GM19238 (cell line): ENCODE data around the gene ELFN2.
"Not testable (repeated sequence)": the region's sequence is repeated elsewhere in the genome, so short reads cannot be mapped to it uniquely, and the experiment has no call there.

Experiments
- DNase-seq: peaks from one replicate; pipeline ENCODE4 v3.0.0; 2011; ENCODE audit warnings: low spot score; ENCODE audit not compliant: insufficient read length

The ELFN2 gene

DNA sequence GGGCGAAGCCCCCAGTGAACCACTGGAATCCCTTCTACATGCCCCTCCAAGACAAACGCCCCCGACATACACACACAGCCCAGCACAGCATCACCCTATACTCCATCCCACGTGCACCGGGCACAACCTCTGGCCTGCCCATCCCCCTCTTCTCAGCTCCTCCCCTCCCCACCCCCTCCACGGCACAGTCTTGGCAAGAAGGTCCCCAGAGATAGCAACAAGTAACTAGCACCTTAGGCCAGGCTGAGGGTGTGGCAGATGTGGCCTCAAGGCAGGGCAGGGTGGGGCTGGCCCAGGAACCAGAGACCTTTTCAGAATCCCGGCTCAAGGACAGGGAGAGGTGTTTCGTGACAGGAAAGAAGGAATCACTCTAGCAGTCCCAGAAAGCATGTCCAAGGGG, 90.7 kb downstream of the ELFN2 start:
- DNase-seq: no peak

DNA sequence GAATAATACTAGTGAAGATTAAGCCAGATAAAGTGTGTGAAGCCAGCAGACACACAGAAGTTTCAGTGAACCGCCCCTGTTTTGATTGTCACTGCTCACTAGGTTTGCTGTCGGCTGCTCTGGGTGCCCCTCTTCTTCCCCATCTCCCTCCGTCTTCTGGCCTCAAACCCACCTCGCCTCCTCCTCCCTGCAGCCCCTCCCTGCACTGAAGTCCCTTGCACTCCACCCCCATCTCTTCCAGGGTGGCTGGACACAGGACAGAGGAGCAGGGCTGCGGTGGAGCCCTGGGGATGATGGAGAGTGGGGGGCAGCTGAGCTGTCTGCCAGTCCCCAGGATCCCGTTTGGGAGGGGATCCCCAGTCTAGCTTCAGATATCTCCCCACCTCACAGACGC, 91.5 kb downstream of the ELFN2 start:
- DNase-seq: no peak

- DNase-seq: no peak
Measured at GRCh38 chr22:37334859-37335805, 92.1 kb downstream of the ELFN2 start.

GRCh38 chr22:37334461-37334858, 92.8 kb downstream of the ELFN2 start:
- no peak for DNase-seq

- DNase-seq: no peak
Measured at GRCh38 chr22:37333724-37334460, 93.4 kb downstream of the ELFN2 start.

- no peak for DNase-seq
Measured at GRCh38 chr22:37331856-37332536, 95.3 kb downstream of the ELFN2 start.

GRCh38 chr22:37331034-37331428, 96.2 kb downstream of the ELFN2 start:
- no peak for DNase-seq

DNA sequence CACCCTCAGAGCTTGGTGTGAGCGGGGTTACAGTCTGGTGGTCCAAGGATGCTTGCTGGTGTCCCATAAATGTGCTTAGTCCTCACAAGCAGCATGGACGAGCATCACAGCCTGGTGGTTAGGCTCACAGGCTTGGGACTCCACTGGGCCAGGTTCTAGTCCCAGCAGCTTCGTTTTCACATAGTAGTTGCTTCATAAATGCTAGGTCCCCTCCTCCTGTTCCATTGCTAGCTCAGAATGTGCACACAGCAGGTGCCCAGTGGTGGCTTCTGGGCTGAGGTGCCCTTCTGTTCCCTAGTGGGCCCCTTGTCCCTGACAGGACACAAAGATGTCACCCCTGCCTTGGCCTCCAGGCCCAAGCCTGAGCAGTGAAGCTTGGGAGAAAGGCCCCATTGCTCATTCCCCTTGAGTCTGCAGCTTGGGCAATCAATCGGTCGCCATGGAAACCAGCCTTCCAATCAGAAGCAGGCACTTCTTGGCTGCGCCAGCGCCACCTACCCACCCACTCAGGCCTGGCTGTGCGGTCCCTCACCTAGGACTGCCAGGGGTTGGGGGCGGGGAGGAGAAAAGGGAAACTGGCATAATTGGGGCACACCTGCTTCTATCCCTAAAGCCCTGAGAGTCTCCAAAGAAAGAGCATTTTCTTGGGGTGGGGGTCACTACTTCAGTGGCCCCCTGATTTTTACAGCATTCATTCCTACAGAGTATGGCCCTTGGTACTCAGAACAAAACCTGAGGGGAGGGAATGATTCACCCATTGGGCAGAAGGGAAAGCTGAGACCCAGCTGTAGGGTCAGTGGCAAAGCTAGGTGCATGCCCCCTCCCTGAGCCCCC, 96.9 kb downstream of the ELFN2 start:
- no peak for DNase-seq

- no peak for DNase-seq
Measured at GRCh38 chr22:37329238-37330140, 97.8 kb downstream of the ELFN2 start.

DNA sequence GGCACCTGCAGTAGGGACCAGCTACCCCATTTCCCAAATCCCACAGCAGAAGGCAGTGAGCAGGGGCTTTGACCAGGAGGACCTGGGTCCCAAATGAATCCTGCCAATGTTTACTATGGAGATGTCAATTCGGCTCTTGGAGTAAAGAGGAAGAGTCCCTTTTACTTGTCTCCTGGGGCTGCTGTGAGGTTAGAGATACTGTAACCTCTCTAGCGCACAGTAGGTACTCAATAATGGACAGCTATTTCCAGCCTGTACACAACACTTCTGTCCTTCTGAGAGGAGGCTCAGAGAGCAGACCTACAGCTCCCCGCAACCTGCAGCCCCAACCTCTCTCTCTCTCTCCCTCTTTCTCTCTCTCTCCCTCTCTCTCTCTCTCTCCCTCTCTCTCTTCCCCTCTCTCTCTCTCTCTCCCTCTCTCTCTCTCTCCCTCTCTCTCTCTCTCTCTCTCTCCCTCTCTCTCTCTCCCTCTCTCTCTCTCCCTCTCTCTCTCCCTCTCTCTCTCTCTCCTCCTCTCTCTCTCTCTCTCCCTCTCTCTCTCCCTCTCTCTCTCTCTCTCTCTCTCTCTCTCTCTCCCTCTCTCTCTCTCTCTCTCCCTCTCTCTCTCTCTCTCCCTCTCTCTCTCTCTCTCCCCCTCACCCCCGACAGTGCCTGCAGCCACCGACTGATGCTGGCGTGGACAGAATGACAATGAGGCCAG, 98.6 kb downstream of the ELFN2 start:
- not testable (repeated sequence) for DNase-seq

- no peak for DNase-seq
Measured at GRCh38 chr22:37328017-37328416, 99.3 kb downstream of the ELFN2 start.

DNA sequence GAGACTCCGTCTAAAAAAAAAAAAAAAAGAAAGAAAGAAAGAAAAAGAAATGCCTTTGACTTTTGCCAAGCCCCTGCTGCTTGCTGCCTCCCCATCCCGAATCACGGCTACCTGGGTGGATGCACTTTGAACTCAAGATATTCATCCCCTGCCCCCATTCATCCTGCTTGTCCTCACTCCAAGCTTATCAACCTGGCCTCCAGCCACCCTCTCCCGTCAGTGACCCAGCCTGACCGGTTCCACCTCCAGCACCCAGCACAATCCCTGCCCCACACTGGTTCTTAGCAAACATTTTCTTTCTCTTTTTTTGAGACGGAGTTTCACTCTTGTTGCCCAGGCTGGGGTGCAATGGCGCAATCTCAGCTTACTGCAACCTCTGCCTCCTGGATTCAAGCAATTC, 100.6 kb downstream of the ELFN2 start:
- DNase-seq: no peak

DNA sequence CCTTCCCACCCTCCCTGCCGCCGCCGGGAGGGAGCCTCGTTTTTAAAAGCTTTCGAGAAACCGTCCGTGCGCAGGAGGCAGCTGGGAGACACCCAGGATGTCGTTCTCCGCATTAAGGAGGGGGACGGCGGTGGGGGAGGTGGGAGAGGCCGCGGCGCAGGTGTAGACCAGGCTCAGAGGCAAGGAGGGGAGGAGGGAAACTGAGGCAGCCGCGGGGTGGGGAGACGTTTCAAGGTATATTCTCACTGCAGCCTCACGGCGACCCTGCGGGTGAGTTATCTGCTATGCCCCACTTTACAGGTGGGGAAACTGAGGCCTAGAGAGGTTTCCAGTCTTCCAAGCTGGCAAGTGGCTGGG, 102.3 kb downstream of the ELFN2 start:
- DNase-seq: no peak

- DNase-seq: no peak
Measured at GRCh38 chr22:37324340-37325038, 102.8 kb downstream of the ELFN2 start.

- DNase-seq: no peak
Measured at GRCh38 chr22:37320726-37321677, 106.3 kb downstream of the ELFN2 start.

GRCh38 chr22:37319469-37319868, 107.8 kb downstream of the ELFN2 start:
- no peak for DNase-seq

DNA sequence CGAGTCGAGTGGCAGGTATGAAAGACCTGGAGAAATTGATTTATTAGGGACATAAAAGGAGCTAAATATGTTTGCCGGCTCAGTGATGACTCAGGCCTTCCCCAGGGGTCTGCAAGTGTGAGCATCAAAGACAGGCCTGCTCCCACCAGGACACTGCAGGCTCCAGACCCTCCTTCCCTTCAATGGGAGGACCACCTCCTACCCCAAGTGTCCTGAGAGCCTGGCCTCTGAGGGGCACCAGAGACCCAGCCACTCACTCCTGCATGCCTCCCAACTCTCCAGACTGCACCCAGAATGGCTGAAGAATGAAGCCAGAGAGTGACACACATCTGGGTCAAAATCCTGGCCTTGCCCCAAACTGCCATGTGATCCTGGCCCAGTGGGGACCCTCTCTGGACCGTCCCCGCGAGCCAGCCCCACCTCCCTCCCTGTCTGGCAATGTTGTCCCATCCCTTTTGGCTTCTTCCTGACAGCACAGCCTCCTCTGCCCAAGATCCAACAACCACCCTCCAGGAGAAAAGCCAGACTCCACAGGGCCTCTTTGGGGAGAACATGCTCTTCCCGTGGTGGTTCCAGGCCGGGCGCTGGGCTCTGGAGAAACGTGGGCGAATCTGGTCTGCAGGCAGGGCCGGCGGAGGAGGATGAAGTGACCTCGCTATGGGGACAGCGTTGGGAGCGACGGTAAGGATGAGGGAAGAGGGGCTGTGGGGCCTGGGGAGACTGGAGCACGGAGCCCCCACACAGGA, 108.7 kb downstream of the ELFN2 start:
- no peak for DNase-seq
